H1 (cell line): ENCODE measurements around the gene TDRD1. TPM values are rescaled to one million over a fixed set of nuclear protein-coding genes. Genes with fewer than 3 reads are reported as not detected.

Experiments
- CTCF ChIA-PET: fragments of 300-600 bp; sonication (Branson Sonifier 250); formaldehyde crosslinking; loops from one replicate; lab custom pipeline; 2021; ENCODE audit not compliant: partially characterized antibody; lab: Charles Lee
- POLR2A ChIA-PET: fragments of 300-600 bp; sonication (Branson Sonifier 250); formaldehyde crosslinking; loops from one replicate; lab custom pipeline; 2021; ENCODE audit warnings: inconsistent platforms; ENCODE audit not compliant: partially characterized antibody; lab: Charles Lee
- DNase-seq, 2 experiments: peaks; one replicate each; pipeline versions ENCODE4 v3.0.0 to v3.0.0-alpha.2; 2010 to 2022; ENCODE audit warnings: low spot score in 2 of 2, low read depth in 1 of 2, mixed read lengths in 1 of 2
- FAIRE-seq: peaks from 2 replicates; lab custom pipeline; 2011; peaks lifted over from hg19 to GRCh38; lab: Jason Lieb, UNC
- H2AFZ ChIP-seq: 2 replicates; pipeline ENCODE4 v1.8.1; 2012; ENCODE audit warnings: low read length, inconsistent platforms
- H2AK5ac ChIP-seq: 2 replicates; pipeline ENCODE4 v1.6.1; 2013; ENCODE audit warnings: low read depth, low read length
- H2BK120ac ChIP-seq: replicated peaks from 2 replicates; pipeline ENCODE3; 2013; ENCODE audit warnings: low read depth, low read length, inconsistent platforms
- H2BK12ac ChIP-seq: 2 replicates; pipeline ENCODE4 v1.6.1; 2013; ENCODE audit warnings: low read depth, low read length
- H2BK15ac ChIP-seq: 2 replicates; pipeline ENCODE4 v1.6.1; 2013; ENCODE audit warnings: low read length
- H2BK20ac ChIP-seq: 2 replicates; pipeline ENCODE4 v1.6.1; 2013; ENCODE audit warnings: low read length
- H2BK5ac ChIP-seq: 2 replicates; pipeline ENCODE4 v1.6.1; 2013; ENCODE audit warnings: low read depth, low read length
- H3K14ac ChIP-seq: 2 replicates; pipeline ENCODE4 v1.6.1; 2013; ENCODE audit warnings: inconsistent platforms; ENCODE audit not compliant: insufficient read length
- H3K18ac ChIP-seq: 2 replicates; pipeline ENCODE4 v1.6.1; 2013; ENCODE audit warnings: low read length; ENCODE audit errors: extremely low read depth
- H3K23ac ChIP-seq: 2 replicates; pipeline ENCODE4 v1.6.1; 2013; ENCODE audit warnings: inconsistent platforms; ENCODE audit not compliant: insufficient read length
- H3K23me2 ChIP-seq: 2 replicates; pipeline ENCODE4 v1.6.1; 2013; ENCODE audit warnings: low read depth, low read length
- H3K27ac ChIP-seq: 2 replicates; pipeline ENCODE4 v1.6.1; 2011; ENCODE audit warnings: low read depth, low read length, inconsistent platforms
- H3K27me3 ChIP-seq, 4 experiments: replicated peaks in 1 of 4; 1 replicate in 1 of 4; 2 replicates in 3 of 4; pipeline versions ENCODE4 v1.6.1 to v1.8.1; 2011 to 2013; ENCODE audit warnings: low read length in 3 of 4, mild to moderate bottlenecking in 3 of 4, inconsistent platforms in 2 of 4, mixed read lengths in 2 of 4, moderate library complexity in 1 of 4; ENCODE audit not compliant: control insufficient read depth in 3 of 4, insufficient read depth in 3 of 4; ENCODE audit errors: extremely low read depth in 1 of 4
- H3K36me3 ChIP-seq, 4 experiments: 2 replicates each; pipeline versions ENCODE4 v1.6.1 to v1.8.1; 2011 to 2013; ENCODE audit warnings: mild to moderate bottlenecking in 4 of 4, low read length in 3 of 4, moderate library complexity in 2 of 4, control low read depth in 1 of 4, inconsistent platforms in 1 of 4; ENCODE audit not compliant: insufficient read depth in 4 of 4, control insufficient read depth in 2 of 4
- H3K4ac ChIP-seq: replicated peaks from 2 replicates; pipeline ENCODE3; 2013; ENCODE audit warnings: low read length, low read depth, mixed read lengths, inconsistent platforms; ENCODE audit not compliant: insufficient read length
- H3K4me1 ChIP-seq, 4 experiments: replicated peaks in 1 of 4; 1 replicate in 1 of 4; 2 replicates in 3 of 4; pipeline versions ENCODE4 v1.6.1 to v1.8.1; 2011 to 2013; ENCODE audit warnings: low read length in 3 of 4, inconsistent platforms in 2 of 4, mixed read lengths in 1 of 4; ENCODE audit not compliant: insufficient read depth in 4 of 4, control insufficient read depth in 3 of 4
- H3K4me2 ChIP-seq, 2 experiments: 2 replicates each; pipeline versions ENCODE4 v1.6.1 to v1.8.1; 2011 to 2013; ENCODE audit warnings: low read depth in 2 of 2, low read length in 2 of 2, control low read depth in 1 of 2, inconsistent platforms in 1 of 2, mild to moderate bottlenecking in 1 of 2; ENCODE audit not compliant: insufficient read depth in 1 of 2
- H3K4me3 ChIP-seq, 4 experiments: fragments of 200-600, 300-600 bp in 1 of 4; sonication (generic), shearing (Covaris generic), sonication (Bioruptor Twin) in 1 of 4; 2 replicates each; pipeline versions ENCODE4 v1.5.1 to v1.8.1; 2011 to 2016; ENCODE audit warnings: low read length in 4 of 4, low read depth in 3 of 4, control low read depth in 2 of 4, inconsistent platforms in 2 of 4, mild to moderate bottlenecking in 2 of 4, mixed read lengths in 1 of 4, moderate library complexity in 1 of 4; ENCODE audit not compliant: insufficient read depth in 2 of 4; ENCODE audit errors: extremely low read depth in 1 of 4
- H3K56ac ChIP-seq: replicated peaks from 2 replicates; pipeline ENCODE3; 2013; ENCODE audit warnings: low read depth, mild to moderate bottlenecking, mixed read lengths, low read length, inconsistent platforms; ENCODE audit not compliant: insufficient read length
- H3K79me1 ChIP-seq: 2 replicates; pipeline ENCODE4 v1.6.1; 2013; ENCODE audit warnings: low read depth, low read length, control low read depth
- H3K79me2 ChIP-seq, 2 experiments: 2 replicates each; pipeline versions ENCODE4 v1.6.1 to v1.8.1; 2012 to 2013; ENCODE audit warnings: low read length in 2 of 2, mild to moderate bottlenecking in 2 of 2, inconsistent platforms in 1 of 2; ENCODE audit not compliant: insufficient read depth in 2 of 2, control insufficient read depth in 1 of 2
- H3K9ac ChIP-seq, 4 experiments: replicated peaks in 1 of 4; 1 replicate in 1 of 4; 2 replicates in 3 of 4; pipeline versions ENCODE4 v1.6.1 to v1.8.1; 2011 to 2013; ENCODE audit warnings: low read depth in 3 of 4, low read length in 3 of 4, control low read depth in 2 of 4, mild to moderate bottlenecking in 2 of 4, moderate library complexity in 2 of 4, inconsistent platforms in 1 of 4; ENCODE audit errors: extremely low read depth in 1 of 4
- H3K9me3 ChIP-seq, 2 experiments: 2 replicates each; pipeline versions ENCODE4 v1.6.1 to v1.8.1; 2012 to 2013; ENCODE audit warnings: mild to moderate bottlenecking in 2 of 2, moderate library complexity in 2 of 2, control low read depth in 1 of 2, inconsistent platforms in 1 of 2, low read depth in 1 of 2, low read length in 1 of 2, mixed read lengths in 1 of 2; ENCODE audit not compliant: insufficient read depth in 2 of 2
- H4K20me1 ChIP-seq, 2 experiments: replicated peaks in 1 of 2; 2 replicates each; pipeline versions ENCODE3 to v1.8.1; 2011 to 2013; ENCODE audit warnings: inconsistent platforms in 2 of 2, low read length in 2 of 2, mild to moderate bottlenecking in 1 of 2; ENCODE audit not compliant: insufficient read depth in 2 of 2, control insufficient read depth in 1 of 2
- H4K5ac ChIP-seq: 2 replicates; pipeline ENCODE4 v1.6.1; 2013; ENCODE audit warnings: low read length, low read depth, mixed read lengths, inconsistent platforms; ENCODE audit not compliant: insufficient read length
- H4K8ac ChIP-seq: 2 replicates; pipeline ENCODE4 v1.8.0; 2013; ENCODE audit warnings: mild to moderate bottlenecking, moderate library complexity, low read length, inconsistent platforms; ENCODE audit not compliant: insufficient read depth; ENCODE audit errors: extremely low read depth
- H4K91ac ChIP-seq: replicated peaks from 2 replicates; pipeline ENCODE3; 2013; ENCODE audit warnings: low read length, mixed read lengths, inconsistent platforms; ENCODE audit not compliant: insufficient read length
- CTBP2 ChIP-seq: IDR thresholded peaks from 2 replicates; pipeline ENCODE4 v1.7.0; 2011; ENCODE audit warnings: borderline replicate concordance, mild to moderate bottlenecking, moderate library complexity, mixed read lengths, low read length; ENCODE audit not compliant: insufficient read depth, insufficient read length
- HDAC2 ChIP-seq, 2 experiments: fragments of 300-600 bp in 1 of 2; sonication (generic) in 1 of 2; IDR thresholded peaks; 2 replicates each; pipeline ENCODE4 v1.6.1; 2011 to 2012; ENCODE audit warnings: low read depth in 2 of 2, low read length in 2 of 2, mild to moderate bottlenecking in 2 of 2, moderate library complexity in 2 of 2, borderline replicate concordance in 1 of 2, inconsistent platforms in 1 of 2
- RFX5 ChIP-seq: IDR thresholded peaks from 2 replicates; pipeline ENCODE4 v1.6.1; 2011; ENCODE audit warnings: low read depth, low read length, improper control_type of control experiment, borderline replicate concordance
- SIN3A ChIP-seq, 2 experiments: IDR thresholded peaks in 1 of 2; conservative IDR thresholded peaks in 1 of 2; 2 replicates each; pipeline ENCODE4 v1.6.1; 2011 to 2012; ENCODE audit warnings: low read length in 2 of 2, improper control_type of control experiment in 1 of 2, low read depth in 1 of 2, mild to moderate bottlenecking in 1 of 2
- SIX5 ChIP-seq: IDR thresholded peaks from 2 replicates; pipeline ENCODE4 v1.6.1; 2011; ENCODE audit warnings: mild to moderate bottlenecking, low read depth, low read length
- SP1 ChIP-seq: IDR thresholded peaks from 2 replicates; pipeline ENCODE4 v1.6.1; 2011; ENCODE audit warnings: low read depth, low read length
- SP2 ChIP-seq: IDR thresholded peaks from 2 replicates; pipeline ENCODE4 v1.6.1; 2012; ENCODE audit warnings: mild to moderate bottlenecking, low read length, inconsistent platforms
- WGBS, 2 experiments: shearing (Covaris generic) in 1 of 2; methylation state at CpG; one replicate each; pipeline versions ENCODE4 v1.1.6 to v1.1.7; 2013 to 2015; ENCODE audit warnings: low lambda C conversion rate in 2 of 2, mixed read lengths in 2 of 2, inconsistent platforms in 1 of 2, low coverage in 1 of 2, missing lambda C conversion rate in 1 of 2; ENCODE audit not compliant: insufficient replicate concordance in 2 of 2, insufficient coverage in 1 of 2, insufficient read length in 1 of 2; ENCODE audit errors: extremely low coverage in 1 of 2, missing lambda C conversion rate in 1 of 2; 5-methylcytosine and 5-hydroxymethylcytosine counted together
- polyA plus RNA-seq, 7 experiments: library from polyadenylated mRNA; depleted of rRNA in 3 of 7; stranded (reverse) in 5 of 7; unstranded in 2 of 7; fragments of >200 nt in 5 of 7; fragments of 200-250 nt in 2 of 7; gene quantifications; 1 replicate in 5 of 7; 2 replicates in 1 of 7; 4 replicates in 1 of 7; pipeline versions ENCODE4 v1.2.1 to v1.2.3, GENCODE V29; 2011 to 2013; ENCODE audit warnings: missing spikeins in 2 of 7, mixed read lengths in 2 of 7
- total RNA-seq: library from RNA; stranded (reverse); fragmentation: NEBNext Ultra II Directional; extraction: Animal tissue kit (Norgen Biotek cat#: 25700); gene quantifications from 2 replicates; pipeline ENCODE4 v1.2.1, GENCODE V29; 2021

The TDRD1 gene
- total and polyA plus RNA-seq, 2 of the 8 experiments (the other 6 are each of a cell fraction or from before 2014, with no cell fraction given), result 0.02 to 0.71 TPM

DNA sequence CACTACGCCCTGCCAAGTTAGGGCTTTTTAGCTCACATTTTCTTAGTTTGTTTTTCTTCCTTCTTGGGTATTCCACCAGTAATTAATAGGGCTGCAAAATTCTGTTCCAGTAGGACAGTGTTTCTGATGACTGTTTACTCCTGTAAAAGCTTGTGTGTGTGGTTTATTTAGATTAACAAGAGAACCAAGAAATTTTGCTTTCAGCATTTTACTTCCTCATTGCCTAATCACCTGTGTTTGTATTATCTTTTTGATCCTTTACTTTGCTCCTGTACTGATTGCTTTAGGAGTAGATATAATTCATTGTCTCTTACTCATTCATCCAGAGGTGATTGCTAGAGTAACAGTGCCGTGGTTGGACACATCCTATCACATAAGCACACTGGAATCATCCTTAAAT, 27.7 kb downstream of the TDRD1 start:
- no peak overlapping the region for H3K14ac ChIP-seq
- no peak overlapping the region for H3K23ac ChIP-seq
- no peaks in the 10 kb centered on the region for H3K36me3 ChIP-seq
- H2BK15ac ChIP-seq, result no peak overlapping the region
- H2AFZ ChIP-seq, result no peak overlapping the region
- no peaks in the 10 kb centered on the region for H3K79me2 ChIP-seq
- H2BK120ac ChIP-seq, result no peak overlapping the region
- no peaks in the 10 kb centered on the region for H3K9me3 ChIP-seq
- no peak overlapping the region for H3K4ac ChIP-seq
- H4K8ac ChIP-seq, result no peak overlapping the region
- no peak for FAIRE-seq
- H4K5ac ChIP-seq, result no peak overlapping the region
- H2AK5ac ChIP-seq, result no peak overlapping the region
- no peak for DNase-seq
- H2BK5ac ChIP-seq, result no peak overlapping the region
- H3K79me1 ChIP-seq, result no peaks in the 10 kb centered on the region
- no peak overlapping the region for H2BK20ac ChIP-seq
- H3K56ac ChIP-seq, result no peak overlapping the region
- peaks cover 0 to 3% (median 1%) of the 10 kb centered on the region in 4 experiments; a peak in 2 of 7 replicates for H3K4me1 ChIP-seq
- H3K9ac ChIP-seq, result no peak overlapping the region
- H4K91ac ChIP-seq, result no peak overlapping the region
- no peak overlapping the region for H3K27ac ChIP-seq
- no peaks in the 10 kb centered on the region for H3K27me3 ChIP-seq
- TF ChIP-seq SP2 (no peak), HDAC2 (IDR thresholded peaks at IDR 0.05; ENCODE audit: borderline replicate concordance in 1 of 2, low read depth in 2 of 2, low read length in 2 of 2) (no peak), RFX5 (no peak), SIX5 (no peak), CTBP2 (no peak), SP1 (no peak), SIN3A (conservative IDR thresholded peaks at IDR 0.05 in 1 of 2, IDR thresholded peaks at IDR 0.05 in 1 of 2; ENCODE audit: low read depth in 1 of 2, low read length in 2 of 2) (no peak)
- POLR2A ChIA-PET, result interaction anchor here (0.8 kb wide), 1 partner anchor 33 kb away, joined by 3 read pairs; no protein-coding TSS in a partner anchor
- WGBS, 2 experiments, result 68% methylated on average over 2 of the region's 2 CpGs; no CpG with 5 or more reads in 1 of the 2 experiments
- no peak overlapping the region for H3K4me2 ChIP-seq
- H3K23me2 ChIP-seq, result no peaks in the 10 kb centered on the region
- no peak overlapping the region for H3K4me3 ChIP-seq
- H3K18ac ChIP-seq, result no peak overlapping the region
- no peaks in the 10 kb centered on the region for H4K20me1 ChIP-seq
- no peak overlapping the region for H2BK12ac ChIP-seq
- CTCF ChIA-PET, result interaction anchor here (0.6 kb wide), 1 partner anchor 15 kb away, joined by 3 read pairs; no protein-coding TSS in a partner anchor
